Measurements from ENCODE around the gene RLF.

Gene RLF

GRCh38 chr1:40143891-40144575, 17.2 kb upstream of the RLF start:
- no peaks in the 10 kb centered on the region for H3K4me1 ChIP-seq (ENCODE audit: control insufficient read depth, insufficient read depth, low read length)
- H3K9me3 ChIP-seq (ENCODE audit: control insufficient read depth, low read length): no peaks in the 10 kb centered on the region
- no peaks in the 10 kb centered on the region for H3K36me3 ChIP-seq (ENCODE audit: control insufficient read depth, insufficient read depth, low read length, severe bottlenecking)
- DNase-seq (ENCODE audit: low read depth): peak; percentile 94
- peaks cover 40% of the 10 kb centered on the region for H3K27me3 ChIP-seq (replicated peaks; ENCODE audit: control insufficient read depth, insufficient read depth, low read length)
- H3K4me3 ChIP-seq (ENCODE audit: low read length): no peak overlapping the region
- H3K9ac ChIP-seq (ENCODE audit: low read length): no peak overlapping the region

GRCh38 chr1:40151457-40152079, 9.6 kb upstream of the RLF start:
- H3K9ac ChIP-seq (ENCODE audit: low read length): no peak overlapping the region
- H3K9me3 ChIP-seq (ENCODE audit: control insufficient read depth, low read length): no peaks in the 10 kb centered on the region
- peaks cover 24% of the 10 kb centered on the region for H3K27me3 ChIP-seq (replicated peaks; ENCODE audit: control insufficient read depth, insufficient read depth, low read length)
- no peak for DNase-seq (ENCODE audit: low read depth)
- no peaks in the 10 kb centered on the region for H3K4me1 ChIP-seq (ENCODE audit: control insufficient read depth, insufficient read depth, low read length)
- H3K36me3 ChIP-seq (ENCODE audit: control insufficient read depth, insufficient read depth, low read length, severe bottlenecking): no peaks in the 10 kb centered on the region
- no peak overlapping the region for H3K4me3 ChIP-seq (ENCODE audit: low read length)

GRCh38 chr1:40153073-40153770, 8.0 kb upstream of the RLF start:
- Histone ChIP-seq H3K36me3 (ENCODE audit: control insufficient read depth, insufficient read depth, low read length, severe bottlenecking) (no peaks in the 10 kb centered on the region), H3K9me3 (ENCODE audit: control insufficient read depth, low read length) (no peaks in the 10 kb centered on the region), H3K4me1 (ENCODE audit: control insufficient read depth, insufficient read depth, low read length) (no peaks in the 10 kb centered on the region), H3K4me3 (ENCODE audit: low read length) (no peak overlapping the region), H3K9ac (ENCODE audit: low read length) (no peak overlapping the region), H3K27me3 (replicated peaks; ENCODE audit: control insufficient read depth, insufficient read depth, low read length) (peaks cover 8% of the 10 kb centered on the region)
- peak; percentile 80 for DNase-seq (ENCODE audit: low read depth)

GRCh38 chr1:40155135-40155534, 6.1 kb upstream of the RLF start:
- H3K4me1 ChIP-seq (ENCODE audit: control insufficient read depth, insufficient read depth, low read length): no peaks in the 10 kb centered on the region
- H3K9ac ChIP-seq (ENCODE audit: low read length): no peak overlapping the region
- H3K4me3 ChIP-seq (ENCODE audit: low read length): no peak overlapping the region
- H3K27me3 ChIP-seq (replicated peaks; ENCODE audit: control insufficient read depth, insufficient read depth, low read length): no peaks in the 10 kb centered on the region
- no peak for DNase-seq (ENCODE audit: low read depth)
- no peaks in the 10 kb centered on the region for H3K36me3 ChIP-seq (ENCODE audit: control insufficient read depth, insufficient read depth, low read length, severe bottlenecking)
- no peaks in the 10 kb centered on the region for H3K9me3 ChIP-seq (ENCODE audit: control insufficient read depth, low read length)

- Histone ChIP-seq H3K4me1 (ENCODE audit: control insufficient read depth, insufficient read depth, low read length) (no peaks in the 10 kb centered on the region), H3K4me3 (ENCODE audit: low read length) (no peak overlapping the region), H3K9me3 (ENCODE audit: control insufficient read depth, low read length) (no peaks in the 10 kb centered on the region), H3K27me3 (replicated peaks; ENCODE audit: control insufficient read depth, insufficient read depth, low read length) (no peaks in the 10 kb centered on the region), H3K36me3 (ENCODE audit: control insufficient read depth, insufficient read depth, low read length, severe bottlenecking) (no peaks in the 10 kb centered on the region), H3K9ac (ENCODE audit: low read length) (no peak overlapping the region)
- no peak for DNase-seq (ENCODE audit: low read depth)
These were observed 5.3 kb upstream of the RLF start for GRCh38 chr1:40155910-40156309.

GRCh38 chr1:40160806-40161124, 422 bp upstream of the RLF start:
- H3K36me3 ChIP-seq (ENCODE audit: control insufficient read depth, insufficient read depth, low read length, severe bottlenecking): no peaks in the 10 kb centered on the region
- H3K9me3 ChIP-seq (ENCODE audit: control insufficient read depth, low read length): no peaks in the 10 kb centered on the region
- peaks cover 27% of the 10 kb centered on the region for H3K4me1 ChIP-seq (ENCODE audit: control insufficient read depth, insufficient read depth, low read length)
- peak overlapping the region; percentile 98 for H3K9ac ChIP-seq (ENCODE audit: low read length)
- H3K27me3 ChIP-seq (replicated peaks; ENCODE audit: control insufficient read depth, insufficient read depth, low read length): no peaks in the 10 kb centered on the region
- peak overlapping the region; percentile 99 for H3K4me3 ChIP-seq (ENCODE audit: low read length)
- DNase-seq (ENCODE audit: low read depth): no peak

- Histone ChIP-seq H3K4me3 (ENCODE audit: low read length) (peak overlapping the region; percentile 99), H3K9me3 (ENCODE audit: control insufficient read depth, low read length) (no peaks in the 10 kb centered on the region), H3K9ac (ENCODE audit: low read length) (peak overlapping the region; percentile 98), H3K27me3 (replicated peaks; ENCODE audit: control insufficient read depth, insufficient read depth, low read length) (no peaks in the 10 kb centered on the region), H3K4me1 (ENCODE audit: control insufficient read depth, insufficient read depth, low read length) (peaks cover 27% of the 10 kb centered on the region), H3K36me3 (ENCODE audit: control insufficient read depth, insufficient read depth, low read length, severe bottlenecking) (no peaks in the 10 kb centered on the region)
- DNase-seq (ENCODE audit: low read depth): no peak
These were observed 756 bp downstream of the RLF start for GRCh38 chr1:40161888-40162397.

GRCh38 chr1:40162753-40163441, 1.7 kb downstream of the RLF start:
- no peaks in the 10 kb centered on the region for H3K27me3 ChIP-seq (replicated peaks; ENCODE audit: control insufficient read depth, insufficient read depth, low read length)
- peak overlapping the region; percentile 98 for H3K9ac ChIP-seq (ENCODE audit: low read length)
- no peaks in the 10 kb centered on the region for H3K36me3 ChIP-seq (ENCODE audit: control insufficient read depth, insufficient read depth, low read length, severe bottlenecking)

GRCh38 chr1:40167317-40167716, 6.1 kb downstream of the RLF start:
- Histone ChIP-seq H3K27me3 (replicated peaks; ENCODE audit: control insufficient read depth, insufficient read depth, low read length) (no peaks in the 10 kb centered on the region), H3K9ac (ENCODE audit: low read length) (no peak overlapping the region), H3K9me3 (ENCODE audit: control insufficient read depth, low read length) (no peaks in the 10 kb centered on the region), H3K4me3 (ENCODE audit: low read length) (no peak overlapping the region), H3K36me3 (ENCODE audit: control insufficient read depth, insufficient read depth, low read length, severe bottlenecking) (no peaks in the 10 kb centered on the region), H3K4me1 (ENCODE audit: control insufficient read depth, insufficient read depth, low read length) (peaks cover 26% of the 10 kb centered on the region)
- no peak for DNase-seq (ENCODE audit: low read depth)

More at GRCh38 chr1:40162753-40163441, 1.7 kb downstream of the RLF start:
- Histone ChIP-seq H3K4me3 (ENCODE audit: low read length) (peak overlapping the region; percentile 99), H3K4me1 (ENCODE audit: control insufficient read depth, insufficient read depth, low read length) (peaks cover 27% of the 10 kb centered on the region), H3K9me3 (ENCODE audit: control insufficient read depth, low read length) (no peaks in the 10 kb centered on the region)
- DNase-seq (ENCODE audit: low read depth): peak; percentile 39

- no peak for DNase-seq (ENCODE audit: low read depth)
These were observed 9.8 kb downstream of the RLF start for GRCh38 chr1:40171036-40171435.

GRCh38 chr1:40174788-40175187, 13.6 kb downstream of the RLF start:
- Histone ChIP-seq H3K27me3 (replicated peaks; ENCODE audit: control insufficient read depth, insufficient read depth, low read length) (no peaks in the 10 kb centered on the region), H3K4me3 (ENCODE audit: low read length) (no peak overlapping the region), H3K4me1 (ENCODE audit: control insufficient read depth, insufficient read depth, low read length) (no peaks in the 10 kb centered on the region), H3K36me3 (ENCODE audit: control insufficient read depth, insufficient read depth, low read length, severe bottlenecking) (no peaks in the 10 kb centered on the region), H3K9ac (ENCODE audit: low read length) (no peak overlapping the region), H3K9me3 (ENCODE audit: control insufficient read depth, low read length) (no peaks in the 10 kb centered on the region)
- no peak for DNase-seq (ENCODE audit: low read depth)

More at GRCh38 chr1:40171036-40171435, 9.8 kb downstream of the RLF start:
- Histone ChIP-seq H3K4me3 (ENCODE audit: low read length) (no peak overlapping the region), H3K9me3 (ENCODE audit: control insufficient read depth, low read length) (no peaks in the 10 kb centered on the region), H3K36me3 (ENCODE audit: control insufficient read depth, insufficient read depth, low read length, severe bottlenecking) (no peaks in the 10 kb centered on the region), H3K4me1 (ENCODE audit: control insufficient read depth, insufficient read depth, low read length) (no peaks in the 10 kb centered on the region), H3K9ac (ENCODE audit: low read length) (no peak overlapping the region), H3K27me3 (replicated peaks; ENCODE audit: control insufficient read depth, insufficient read depth, low read length) (no peaks in the 10 kb centered on the region)

All from adipocyte (in vitro differentiated cells).